Measurements from ENCODE around the gene LINGO4.
"Not testable (repeated sequence)": the region's sequence is repeated elsewhere in the genome, so short reads cannot be mapped to it uniquely, and the experiment has no call there.

- not testable (repeated sequence) for TF ChIP-seq CTCF, POLR2A (IDR thresholded peaks at IDR 0.05)
These were observed 35.9 kb downstream of the LINGO4 start for GRCh38 chr1:151769270-151769669.
